Neural cell (in vitro differentiated cells): ENCODE data around the gene ATXN2. TPM values are rescaled to one million over a fixed set of nuclear protein-coding genes. Genes with fewer than 3 reads are reported as not detected.
"Not testable (repeated sequence)": the region's sequence is repeated elsewhere in the genome, so short reads cannot be mapped to it uniquely, and the experiment has no call there.

ENCODE experiments used
- H2AFZ ChIP-seq: fragments of 200-600, 300-800 bp; sonication (generic), shearing (Covaris generic); 2 replicates; pipeline ENCODE4 v1.6.0; 2014; ENCODE audit warnings: low read depth, mild to moderate bottlenecking, antibody characterized with exemption, low read length, moderate library complexity
- H3F3A ChIP-seq: fragments of 200-600 bp; shearing (Covaris generic); 2 replicates; pipeline ENCODE4 v1.6.1; 2016; ENCODE audit warnings: mild to moderate bottlenecking, moderate library complexity, mixed read lengths, antibody characterized with exemption, low read length; ENCODE audit not compliant: insufficient read depth, poor library complexity, severe bottlenecking
- H3K27ac ChIP-seq: fragments of 200-600, 300-800 bp; sonication (generic), shearing (Covaris generic); 2 replicates; pipeline ENCODE4 v1.5.1; 2014; ENCODE audit warnings: mild to moderate bottlenecking, low read length, moderate library complexity
- H3K27me3 ChIP-seq: fragments of 300-800, 200-600 bp; sonication (generic), shearing (Covaris generic); 2 replicates; pipeline ENCODE4 v1.6.0; 2014; ENCODE audit warnings: mild to moderate bottlenecking, low read depth, low read length, moderate library complexity; ENCODE audit not compliant: insufficient read depth
- H3K36me3 ChIP-seq: fragments of 300-800, 200-600 bp; sonication (generic), shearing (Covaris generic); 2 replicates; pipeline ENCODE4 v1.5.1; 2014; ENCODE audit warnings: mild to moderate bottlenecking, antibody characterized with exemption, low read length, moderate library complexity; ENCODE audit not compliant: insufficient read depth
- H3K4me2 ChIP-seq: fragments of 300-800, 200-600 bp; sonication (generic), shearing (Covaris generic); 2 replicates; pipeline ENCODE4 v1.6.0; 2014; ENCODE audit warnings: mild to moderate bottlenecking, low read length
- H3K4me3 ChIP-seq: fragments of 300-800, 200-600 bp; sonication (generic), shearing (Covaris generic); 2 replicates; pipeline ENCODE4 v1.5.1; 2014; ENCODE audit warnings: mild to moderate bottlenecking, low read length, moderate library complexity
- H3K79me2 ChIP-seq: fragments of 200-600 bp; shearing (Covaris generic); replicated peaks from 2 replicates; pipeline ENCODE4 v1.6.0; 2014; ENCODE audit warnings: mild to moderate bottlenecking, low read length, moderate library complexity; ENCODE audit not compliant: insufficient read depth
- H3K9ac ChIP-seq: fragments of 300-800, 200-600 bp; sonication (generic), shearing (Covaris generic); 2 replicates; pipeline ENCODE4 v1.6.1; 2016; ENCODE audit warnings: mild to moderate bottlenecking, low read length, mixed read lengths
- H3K9me2 ChIP-seq: fragments of 200-600 bp; shearing (Covaris generic); 2 replicates; pipeline ENCODE4 v1.6.1; 2016; ENCODE audit warnings: mild to moderate bottlenecking, low read length, mixed read lengths; ENCODE audit not compliant: insufficient read depth
- H3K9me3 ChIP-seq: fragments of 200-600, 300-800 bp; sonication (generic), shearing (Covaris generic); 2 replicates; pipeline ENCODE4 v1.6.1; 2016; ENCODE audit warnings: mild to moderate bottlenecking, mixed run types, low read length, moderate library complexity, mixed read lengths
- H4K20me1 ChIP-seq: fragments of 200-600 bp; shearing (Covaris generic); 2 replicates; pipeline ENCODE4 v1.6.1; 2016; ENCODE audit warnings: mild to moderate bottlenecking, mixed run types; ENCODE audit not compliant: insufficient read depth
- CTCF ChIP-seq: fragments of 450-650 bp; IDR thresholded peaks from 2 replicates; pipeline ENCODE4 v1.5.1; 2014; ENCODE audit warnings: antibody characterized with exemption, mild to moderate bottlenecking, moderate library complexity; ENCODE audit not compliant: poor library complexity, severe bottlenecking
- EP300 ChIP-seq: fragments of 450-650 bp; conservative IDR thresholded peaks from 2 replicates; pipeline ENCODE4 v1.6.1; 2014; ENCODE audit warnings: antibody characterized with exemption, mild to moderate bottlenecking, moderate library complexity; ENCODE audit not compliant: poor library complexity, severe bottlenecking
- EZH2 ChIP-seq: fragments of 200-600, 300-800 bp; shearing (Covaris generic), sonication (generic); IDR thresholded peaks from 2 replicates; pipeline ENCODE4 v1.6.1; 2014; ENCODE audit warnings: antibody characterized with exemption, low read length, borderline replicate concordance, mild to moderate bottlenecking; ENCODE audit not compliant: insufficient read depth, poor library complexity, severe bottlenecking
- MXI1 ChIP-seq: fragments of 450-650 bp; conservative IDR thresholded peaks from 2 replicates; pipeline ENCODE4 v1.6.1; 2014; ENCODE audit warnings: antibody characterized with exemption, mild to moderate bottlenecking; ENCODE audit not compliant: poor library complexity, severe bottlenecking
- POLR2AphosphoS5 ChIP-seq: IDR thresholded peaks from 2 replicates; pipeline ENCODE4 v1.6.1; 2012
- RAD21 ChIP-seq: fragments of 450-650 bp; conservative IDR thresholded peaks from 2 replicates; pipeline ENCODE4 v1.6.1; 2014; ENCODE audit warnings: antibody characterized with exemption, mild to moderate bottlenecking, moderate library complexity
- REST ChIP-seq: IDR thresholded peaks from 2 replicates; pipeline ENCODE4 v1.6.1; 2012; ENCODE audit warnings: borderline replicate concordance
- SMC3 ChIP-seq: fragments of 450-650 bp; conservative IDR thresholded peaks from 2 replicates; pipeline ENCODE4 v1.6.1; 2014; ENCODE audit warnings: antibody characterized with exemption, mild to moderate bottlenecking, moderate library complexity; ENCODE audit not compliant: poor library complexity
- TAF1 ChIP-seq: IDR thresholded peaks from 2 replicates; pipeline ENCODE4 v1.6.1; 2012; ENCODE audit warnings: low read depth
- polyA plus RNA-seq: library from polyadenylated mRNA; depleted of rRNA; stranded (reverse); fragments of >200 nt; gene quantifications from 2 replicates; pipeline ENCODE4 v1.2.3, GENCODE V29; 2014

ATXN2 gene
- polyA plus RNA-seq, 1 donor from 2014 or later: 12.6 TPM

GRCh38 chr12:111462210-111462769 is 136.8 kb downstream of the ATXN2 start:
- H3K27me3 ChIP-seq: no peaks in the 10 kb centered on the region
- no peaks in the 10 kb centered on the region for H3K79me2 ChIP-seq
- TF ChIP-seq EZH2 (no peak), CTCF (no peak), RAD21 (no peak), SMC3 (no peak), EP300 (no peak), MXI1 (no peak), REST (no peak), TAF1 (no peak), POLR2AphosphoS5 (no peak)
- H2AFZ ChIP-seq: no peak overlapping the region
- H3K4me2 ChIP-seq: no peak overlapping the region
- no peaks in the 10 kb centered on the region for H4K20me1 ChIP-seq
- no peak overlapping the region for H3K9ac ChIP-seq
- no peaks in the 10 kb centered on the region for H3F3A ChIP-seq
- no peaks in the 10 kb centered on the region for H3K9me3 ChIP-seq
- no peak overlapping the region for H3K27ac ChIP-seq
- H3K9me2 ChIP-seq: no peaks in the 10 kb centered on the region
- no peaks in the 10 kb centered on the region for H3K36me3 ChIP-seq
- no peak overlapping the region for H3K4me3 ChIP-seq

GRCh38 chr12:111460111-111460510 is 139.0 kb downstream of the ATXN2 start:
- not testable (repeated sequence) for H3K9me2 ChIP-seq, H3K9me3 ChIP-seq, H3K4me3 ChIP-seq, H3F3A ChIP-seq, H3K27me3 ChIP-seq, H3K9ac ChIP-seq, H3K27ac ChIP-seq, H4K20me1 ChIP-seq, H3K4me2 ChIP-seq, H3K79me2 ChIP-seq, H2AFZ ChIP-seq, H3K36me3 ChIP-seq

GRCh38 chr12:111458546-111459172 is 140.5 kb downstream of the ATXN2 start:
- Histone ChIP-seq H3K9me3 (no peaks in the 10 kb centered on the region), H3K27me3 (no peaks in the 10 kb centered on the region), H3K4me2 (no peak overlapping the region), H4K20me1 (no peaks in the 10 kb centered on the region), H3F3A (no peaks in the 10 kb centered on the region), H3K36me3 (peaks cover 5% of the 10 kb centered on the region), H3K4me3 (no peak overlapping the region), H2AFZ (no peak overlapping the region), H3K27ac (no peak overlapping the region), H3K9ac (no peak overlapping the region), H3K79me2 (no peaks in the 10 kb centered on the region), H3K9me2 (no peaks in the 10 kb centered on the region)
- TF ChIP-seq EP300 (no peak), EZH2 (no peak), CTCF (no peak), POLR2AphosphoS5 (no peak), RAD21 (no peak), TAF1 (no peak), SMC3 (no peak), MXI1 (no peak), REST (no peak)
